ENCODE data around the gene CCDC85C. TPM values are rescaled to one million over a fixed set of nuclear protein-coding genes. Genes with fewer than 3 reads are reported as not detected.

The CCDC85C gene
- total and polyA plus RNA-seq, 4 donors = 4.0 to 23.9 (median 9.6) TPM

DNA sequence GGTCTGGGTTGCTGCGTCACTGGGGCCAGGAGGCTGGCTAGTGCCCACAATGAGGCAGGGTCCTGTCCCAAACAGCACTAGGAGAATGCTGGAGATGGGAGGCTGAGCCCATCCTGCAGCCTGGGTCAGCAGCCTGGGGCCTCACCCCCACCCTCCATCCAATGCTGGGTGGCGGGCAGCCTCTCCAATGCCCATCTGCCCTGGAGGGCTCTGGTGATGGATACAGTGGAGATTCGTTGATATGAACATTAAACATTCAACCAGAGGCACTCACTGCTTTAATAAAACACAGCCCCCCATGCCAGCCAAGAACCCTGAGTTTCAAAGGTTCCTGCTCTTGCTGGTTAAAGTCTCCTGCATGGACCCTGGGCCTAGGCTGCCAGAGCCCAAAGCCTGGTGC is 21.5 kb upstream of the CCDC85C start:
- Histone ChIP-seq H3K36me3 (ENCODE audit: control insufficient read depth in 4 of 4, insufficient read depth in 3 of 4, low read depth in 1 of 4, low read length in 3 of 4) (no peaks in the 10 kb centered on the region), H3K27ac (ENCODE audit: low read depth in 1 of 2, low read length in 2 of 2) (no peak overlapping the region), H3K4me1 (ENCODE audit: control insufficient read depth in 4 of 4, insufficient read depth in 4 of 4, low read length in 3 of 4) (peaks cover 2 to 8% (median 4%) of the 10 kb centered on the region in 4 donors), H3K27me3 (ENCODE audit: control insufficient read depth in 4 of 4, insufficient read depth in 4 of 4, low read length in 3 of 4) (no peaks in the 10 kb centered on the region), H3K9ac (ENCODE audit: low read depth in 1 of 2, low read length in 2 of 2) (no peak overlapping the region), H3K9me3 (ENCODE audit: control insufficient read depth in 4 of 4, low read length in 3 of 4) (no peaks in the 10 kb centered on the region), H3K4me3 (ENCODE audit: low read depth in 1 of 3, low read length in 3 of 3) (no peak overlapping the region)
- no peak for DNase-seq (ENCODE audit: low spot score)
- WGBS = 85% methylated on average over 3 of the region's 3 CpGs
- TF ChIP-seq SP1 (IDR thresholded peaks at IDR 0.05) (no peak), TAF1 (conservative IDR thresholded peaks at IDR 0.05) (no peak), RXRA (IDR thresholded peaks at IDR 0.05) (no peak), FOXA1 (IDR thresholded peaks at IDR 0.05) (no peak), NR2F2 (IDR thresholded peaks at IDR 0.05) (no peak), HNF4A (conservative IDR thresholded peaks at IDR 0.05) (no peak), RAD21 (IDR thresholded peaks at IDR 0.05) (no peak), GABPA (IDR thresholded peaks at IDR 0.05 in 1 of 2, conservative IDR thresholded peaks at IDR 0.05 in 1 of 2) (no peak)
- TF ChIP-seq, protein P1, sequence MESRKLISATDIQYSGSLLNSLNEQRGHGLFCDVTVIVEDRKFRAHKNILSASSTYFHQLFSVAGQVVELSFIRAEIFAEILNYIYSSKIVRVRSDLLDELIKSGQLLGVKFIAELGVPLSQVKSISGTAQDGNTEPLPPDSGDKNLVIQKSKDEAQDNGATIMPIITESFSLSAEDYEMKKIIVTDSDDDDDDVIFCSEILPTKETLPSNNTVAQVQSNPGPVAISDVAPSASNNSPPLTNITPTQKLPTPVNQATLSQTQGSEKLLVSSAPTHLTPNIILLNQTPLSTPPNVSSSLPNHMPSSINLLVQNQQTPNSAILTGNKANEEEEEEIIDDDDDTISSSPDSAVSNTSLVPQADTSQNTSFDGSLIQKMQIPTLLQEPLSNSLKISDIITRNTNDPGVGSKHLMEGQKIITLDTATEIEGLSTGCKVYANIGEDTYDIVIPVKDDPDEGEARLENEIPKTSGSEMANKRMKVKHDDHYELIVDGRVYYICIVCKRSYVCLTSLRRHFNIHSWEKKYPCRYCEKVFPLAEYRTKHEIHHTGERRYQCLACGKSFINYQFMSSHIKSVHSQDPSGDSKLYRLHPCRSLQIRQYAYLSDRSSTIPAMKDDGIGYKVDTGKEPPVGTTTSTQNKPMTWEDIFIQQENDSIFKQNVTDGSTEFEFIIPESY (IDR thresholded peaks at IDR 0.05) = no peak
- TF ChIP-seq, protein P2, sequence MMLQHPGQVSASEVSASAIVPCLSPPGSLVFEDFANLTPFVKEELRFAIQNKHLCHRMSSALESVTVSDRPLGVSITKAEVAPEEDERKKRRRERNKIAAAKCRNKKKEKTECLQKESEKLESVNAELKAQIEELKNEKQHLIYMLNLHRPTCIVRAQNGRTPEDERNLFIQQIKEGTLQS (IDR thresholded peaks at IDR 0.05) = no peak
- TF ChIP-seq, protein P3, sequence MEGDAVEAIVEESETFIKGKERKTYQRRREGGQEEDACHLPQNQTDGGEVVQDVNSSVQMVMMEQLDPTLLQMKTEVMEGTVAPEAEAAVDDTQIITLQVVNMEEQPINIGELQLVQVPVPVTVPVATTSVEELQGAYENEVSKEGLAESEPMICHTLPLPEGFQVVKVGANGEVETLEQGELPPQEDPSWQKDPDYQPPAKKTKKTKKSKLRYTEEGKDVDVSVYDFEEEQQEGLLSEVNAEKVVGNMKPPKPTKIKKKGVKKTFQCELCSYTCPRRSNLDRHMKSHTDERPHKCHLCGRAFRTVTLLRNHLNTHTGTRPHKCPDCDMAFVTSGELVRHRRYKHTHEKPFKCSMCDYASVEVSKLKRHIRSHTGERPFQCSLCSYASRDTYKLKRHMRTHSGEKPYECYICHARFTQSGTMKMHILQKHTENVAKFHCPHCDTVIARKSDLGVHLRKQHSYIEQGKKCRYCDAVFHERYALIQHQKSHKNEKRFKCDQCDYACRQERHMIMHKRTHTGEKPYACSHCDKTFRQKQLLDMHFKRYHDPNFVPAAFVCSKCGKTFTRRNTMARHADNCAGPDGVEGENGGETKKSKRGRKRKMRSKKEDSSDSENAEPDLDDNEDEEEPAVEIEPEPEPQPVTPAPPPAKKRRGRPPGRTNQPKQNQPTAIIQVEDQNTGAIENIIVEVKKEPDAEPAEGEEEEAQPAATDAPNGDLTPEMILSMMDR (IDR thresholded peaks at IDR 0.05; ENCODE audit: low read depth, low read length, missing input control) = no peak

DNA sequence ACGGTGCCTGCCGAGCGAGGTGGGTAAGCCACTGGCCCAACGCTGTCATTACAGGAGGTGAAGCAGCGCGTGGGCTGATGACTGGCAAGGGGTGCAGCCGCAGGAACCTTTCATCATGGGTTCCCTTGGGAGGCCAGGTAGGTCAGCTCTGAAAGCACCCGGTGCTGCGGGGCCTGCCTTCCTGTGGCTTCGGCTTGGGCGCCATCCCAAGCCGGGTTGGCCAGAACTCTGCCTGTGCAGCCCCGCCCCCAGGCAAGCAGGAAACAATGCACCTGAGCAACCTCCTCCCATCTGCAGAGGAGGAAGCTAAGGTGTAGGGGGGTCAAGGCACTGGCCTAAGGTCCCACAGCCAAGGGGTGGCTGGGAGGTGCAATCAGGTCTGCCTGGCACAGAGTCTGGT is 21.0 kb upstream of the CCDC85C start:
- 91% methylated on average over 13 of the region's 13 CpGs for WGBS
- Histone ChIP-seq H3K27me3 (ENCODE audit: control insufficient read depth in 4 of 4, insufficient read depth in 4 of 4, low read length in 3 of 4) (no peaks in the 10 kb centered on the region), H3K4me3 (ENCODE audit: low read depth in 1 of 3, low read length in 3 of 3) (no peak overlapping the region), H3K36me3 (ENCODE audit: control insufficient read depth in 4 of 4, insufficient read depth in 3 of 4, low read depth in 1 of 4, low read length in 3 of 4) (no peaks in the 10 kb centered on the region), H3K27ac (ENCODE audit: low read depth in 1 of 2, low read length in 2 of 2) (no peak overlapping the region), H3K9ac (ENCODE audit: low read depth in 1 of 2, low read length in 2 of 2) (no peak overlapping the region), H3K9me3 (ENCODE audit: control insufficient read depth in 4 of 4, low read length in 3 of 4) (no peaks in the 10 kb centered on the region), H3K4me1 (ENCODE audit: control insufficient read depth in 4 of 4, insufficient read depth in 4 of 4, low read length in 3 of 4) (peaks cover 2 to 8% (median 4%) of the 10 kb centered on the region in 4 donors)
- DNase-seq (ENCODE audit: low spot score) = no peak
- TF ChIP-seq, protein P3 (IDR thresholded peaks at IDR 0.05; ENCODE audit: low read depth, low read length, missing input control) = no peak
- TF ChIP-seq YY1 (IDR thresholded peaks at IDR 0.05) (no peak), RXRA (IDR thresholded peaks at IDR 0.05) (no peak), FOXA2 (IDR thresholded peaks at IDR 0.05) (no peak)
- TF ChIP-seq, protein P2 (IDR thresholded peaks at IDR 0.05) = no peak
- TF ChIP-seq, protein P1 (IDR thresholded peaks at IDR 0.05) = no peak

Measured in liver (tissue), 9 donors.